DND-41 (cell line): ENCODE results near the gene DPF3.

ENCODE experiments used
- ATAC-seq: fragments of 200-7000 bp; cut with Tn5 transposase; 3 replicates; pipeline ENCODE4 v1.9.1; 2021; ENCODE audit warnings: low read depth; ENCODE audit not compliant: insufficient read depth
- DNase-seq: peaks from one replicate; pipeline ENCODE4 v3.0.0-alpha.2; 2020
- H2AFZ ChIP-seq: 2 replicates; pipeline ENCODE4 v1.6.0; 2012; ENCODE audit warnings: low read depth, low read length
- H3K27ac ChIP-seq: 2 replicates; pipeline ENCODE4 v1.5.1; 2012; ENCODE audit warnings: low read length, inconsistent platforms
- H3K27me3 ChIP-seq: fragments of 200-600 bp; sonication (generic); 2 replicates; pipeline ENCODE4 v1.6.0; 2012; ENCODE audit warnings: low read length, mild to moderate bottlenecking, inconsistent platforms; ENCODE audit not compliant: insufficient read depth, poor library complexity
- H3K36me3 ChIP-seq: 2 replicates; pipeline ENCODE4 v1.5.1; 2012; ENCODE audit warnings: low read length, inconsistent platforms; ENCODE audit not compliant: insufficient read depth
- H3K4me1 ChIP-seq: 2 replicates; pipeline ENCODE4 v1.5.1; 2012; ENCODE audit warnings: mild to moderate bottlenecking, low read length; ENCODE audit not compliant: insufficient read depth
- H3K4me2 ChIP-seq: 2 replicates; pipeline ENCODE4 v1.6.0; 2012; ENCODE audit warnings: mild to moderate bottlenecking, moderate library complexity, low read length, inconsistent platforms; ENCODE audit not compliant: insufficient read depth
- H3K4me3 ChIP-seq, 2 experiments: fragments of 200-600 bp in 1 of 2; shearing (Covaris generic) in 1 of 2; 2 replicates each; pipeline ENCODE4 v1.5.1; 2012 to 2016; ENCODE audit warnings: inconsistent platforms in 2 of 2, low read length in 2 of 2, mild to moderate bottlenecking in 2 of 2, low read depth in 1 of 2, moderate library complexity in 1 of 2
- H3K79me2 ChIP-seq: 2 replicates; pipeline ENCODE4 v1.6.0; 2012; ENCODE audit warnings: low read length, inconsistent platforms; ENCODE audit not compliant: insufficient read depth
- H3K9ac ChIP-seq: 2 replicates; pipeline ENCODE4 v1.6.0; 2012; ENCODE audit warnings: low read depth, mild to moderate bottlenecking, inconsistent platforms, low read length, moderate library complexity
- H3K9me3 ChIP-seq: 2 replicates; pipeline ENCODE4 v1.5.1; 2012; ENCODE audit warnings: low read length, moderate library complexity, mild to moderate bottlenecking, inconsistent platforms; ENCODE audit not compliant: insufficient read depth, severe bottlenecking
- H4K20me1 ChIP-seq: 2 replicates; pipeline ENCODE4 v1.6.0; 2012; ENCODE audit warnings: low read length; ENCODE audit not compliant: insufficient read depth
- CTCF ChIP-seq: IDR thresholded peaks from 2 replicates; pipeline ENCODE4 v1.5.1; 2012; ENCODE audit warnings: borderline replicate concordance, low read length, moderate library complexity, mild to moderate bottlenecking; ENCODE audit not compliant: poor library complexity, severe bottlenecking; ENCODE audit errors: extremely low read depth
- EZH2 ChIP-seq: IDR thresholded peaks from 3 replicates; pipeline ENCODE4 v1.6.1; 2012; ENCODE audit warnings: borderline replicate concordance, low read depth, mild to moderate bottlenecking, moderate library complexity, low read length, inconsistent platforms; ENCODE audit not compliant: severe bottlenecking

DPF3 gene

GRCh38 chr14:72594099-72594901, 299.6 kb downstream of the DPF3 start:
- Histone ChIP-seq H3K4me1 (peaks cover 38% of the 10 kb centered on the region), H3K27ac (0 out of 2 replicates have a peak overlapping the region, but pooled peaks have one; percentile 28), H4K20me1 (peaks cover 21% of the 10 kb centered on the region), H3K27me3 (peaks cover 58% of the 10 kb centered on the region), H2AFZ (no peak overlapping the region), H3K79me2 (no peaks in the 10 kb centered on the region), H3K9me3 (no peaks in the 10 kb centered on the region), H3K4me3 (no peak overlapping the region), H3K36me3 (no peaks in the 10 kb centered on the region), H3K4me2 (peak overlapping the region; percentile 36), H3K9ac (no peak overlapping the region)
- peak; percentile 74 for DNase-seq
- TF ChIP-seq EZH2 (no peak), CTCF (no peak)
- ATAC-seq, result peak; percentile 96

- H3K79me2 ChIP-seq, result no peaks in the 10 kb centered on the region
- no peak overlapping the region for H2AFZ ChIP-seq
- DNase-seq (no peak), ATAC-seq (no peak)
- no peak overlapping the region for H3K4me3 ChIP-seq
- H3K4me2 ChIP-seq, result no peak overlapping the region
- peaks cover 38% of the 10 kb centered on the region for H3K4me1 ChIP-seq
- H3K9ac ChIP-seq, result no peak overlapping the region
- no peak overlapping the region for H3K27ac ChIP-seq
- TF ChIP-seq CTCF (no peak), EZH2 (no peak)
- no peaks in the 10 kb centered on the region for H3K9me3 ChIP-seq
- H3K27me3 ChIP-seq, result peaks cover 44% of the 10 kb centered on the region
- H4K20me1 ChIP-seq, result peaks cover 9% of the 10 kb centered on the region; the same call in 1 of the 2 replicates
- no peaks in the 10 kb centered on the region for H3K36me3 ChIP-seq
These were observed 302.5 kb downstream of the DPF3 start for GRCh38 chr14:72591391-72591790.

DNA sequence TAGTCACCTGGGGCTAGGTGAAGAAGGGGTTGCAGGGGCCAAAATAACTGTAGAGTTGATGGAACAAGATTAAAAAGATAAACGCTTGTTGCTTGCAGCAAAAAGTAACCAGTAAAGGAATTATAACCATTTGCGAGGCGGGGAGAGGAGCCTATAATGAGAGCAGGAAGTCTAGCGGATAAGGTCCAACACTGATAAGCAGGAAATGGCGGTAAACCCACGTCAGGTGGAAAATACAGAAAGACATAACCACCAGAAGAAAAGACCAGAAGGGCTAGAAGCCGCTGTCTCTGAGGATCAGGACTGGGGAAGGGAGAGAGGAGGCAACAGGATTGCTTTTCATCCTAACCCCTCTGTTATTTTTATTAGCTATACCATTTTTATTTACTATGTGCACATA, 303.3 kb downstream of the DPF3 start:
- Histone ChIP-seq H3K4me3 (no peak overlapping the region), H4K20me1 (peaks cover 9% of the 10 kb centered on the region; the same call in 1 of the 2 replicates), H3K4me1 (peaks cover 38% of the 10 kb centered on the region), H3K9me3 (no peaks in the 10 kb centered on the region), H3K79me2 (no peaks in the 10 kb centered on the region), H3K9ac (no peak overlapping the region), H3K27me3 (peaks cover 43% of the 10 kb centered on the region), H3K4me2 (no peak overlapping the region), H3K27ac (no peak overlapping the region), H2AFZ (no peak overlapping the region), H3K36me3 (no peaks in the 10 kb centered on the region)
- DNase-seq (peak; percentile 53), ATAC-seq (peak; percentile 45)
- no peak for TF ChIP-seq EZH2

- TF ChIP-seq CTCF (no peak), EZH2 (no peak)
- Histone ChIP-seq H3K4me3 (no peak overlapping the region), H3K4me2 (no peak overlapping the region), H4K20me1 (peaks cover 9% of the 10 kb centered on the region; the same call in 1 of the 2 replicates), H3K36me3 (no peaks in the 10 kb centered on the region), H3K9ac (no peak overlapping the region), H3K27me3 (peaks cover 46% of the 10 kb centered on the region), H2AFZ (no peak overlapping the region), H3K9me3 (no peaks in the 10 kb centered on the region), H3K4me1 (peaks cover 34% of the 10 kb centered on the region), H3K79me2 (no peaks in the 10 kb centered on the region), H3K27ac (no peak overlapping the region)
- DNase-seq (no peak), ATAC-seq (no peak)
These were observed 304.2 kb downstream of the DPF3 start for GRCh38 chr14:72589652-72590051.
